NT2/D1 (cell line): Measurements from ENCODE around the gene IP6K1.
A peak's percentile ranks its signal among the peaks of the same experiment; 100 is the strongest.

ENCODE experiments used
- DNase-seq: peaks from one replicate; pipeline ENCODE4 v3.0.0-alpha.2; 2011; ENCODE audit warnings: low read depth, low spot score
- H3K27me3 ChIP-seq: 2 replicates; pipeline ENCODE4 v1.6.0; 2011; ENCODE audit warnings: mild to moderate bottlenecking; ENCODE audit not compliant: insufficient read length, insufficient read depth
- H3K36me3 ChIP-seq: 2 replicates; pipeline ENCODE4 v1.6.1; 2011; ENCODE audit warnings: mild to moderate bottlenecking, low read length, mixed read lengths; ENCODE audit not compliant: insufficient read depth, insufficient read length
- H3K4me1 ChIP-seq: 2 replicates; pipeline ENCODE4 v1.5.1; 2011; ENCODE audit not compliant: insufficient read depth, insufficient read length
- H3K4me3 ChIP-seq: 2 replicates; pipeline ENCODE4 v1.5.1; 2011; ENCODE audit warnings: low read depth; ENCODE audit not compliant: insufficient read length
- H3K9ac ChIP-seq: 2 replicates; pipeline ENCODE4 v1.6.0; 2011; ENCODE audit warnings: low read depth; ENCODE audit not compliant: insufficient read length
- H3K9me3 ChIP-seq: 2 replicates; pipeline ENCODE4 v1.5.1; 2011; ENCODE audit warnings: mild to moderate bottlenecking, low read length; ENCODE audit not compliant: insufficient read depth
- SUZ12 ChIP-seq: IDR thresholded peaks from 2 replicates; pipeline ENCODE4 v1.6.1; 2011; ENCODE audit not compliant: insufficient read length, insufficient read depth; ENCODE audit errors: extremely low read depth
- YY1 ChIP-seq: IDR thresholded peaks from 2 replicates; pipeline ENCODE4 v1.6.1; 2011; ENCODE audit not compliant: insufficient read length, insufficient read depth
- ZNF274 ChIP-seq: IDR thresholded peaks from 2 replicates; pipeline ENCODE4 v1.6.1; 2011; ENCODE audit warnings: mild to moderate bottlenecking, low read depth, low read length

IP6K1 gene

GRCh38 chr3:49801160-49801559 lies 14.8 kb upstream of the IP6K1 start:
- H3K4me3 ChIP-seq: no peak overlapping the region
- peaks cover 51% of the 10 kb centered on the region for H3K27me3 ChIP-seq
- DNase-seq: no peak
- H3K36me3 ChIP-seq: no peaks in the 10 kb centered on the region
- no peak overlapping the region for H3K9ac ChIP-seq
- H3K9me3 ChIP-seq: no peaks in the 10 kb centered on the region
- TF ChIP-seq YY1: no peak
- TF ChIP-seq ZNF274: no peak
- TF ChIP-seq SUZ12: no peak
- H3K4me1 ChIP-seq: peaks cover 12% of the 10 kb centered on the region

GRCh38 chr3:49799761-49800160 lies 13.4 kb upstream of the IP6K1 start, which contains the start of gene CDHR4:
CDHR4 (minus strand) TSS chr3:49799873; CDS start chr3:49799812, 61 bp downstream.
- TF ChIP-seq ZNF274: no peak
- TF ChIP-seq SUZ12: no peak
- no peak for TF ChIP-seq YY1
- Histone ChIP-seq H3K27me3 (peaks cover 43% of the 10 kb centered on the region), H3K4me1 (peaks cover 4% of the 10 kb centered on the region), H3K4me3 (no peak within 1 kb of the TSS), H3K36me3 (no peaks in the 10 kb centered on the region), H3K9me3 (no peaks in the 10 kb centered on the region), H3K9ac (peak within 1 kb of the TSS; percentile 21)
- DNase-seq: no peak

GRCh38 chr3:49799105-49799504 lies 12.8 kb upstream of the IP6K1 start:
- DNase-seq: no peak
- H3K4me3 ChIP-seq: no peak overlapping the region
- H3K9me3 ChIP-seq: no peaks in the 10 kb centered on the region
- peaks cover 37% of the 10 kb centered on the region for H3K27me3 ChIP-seq
- peaks cover 4% of the 10 kb centered on the region for H3K4me1 ChIP-seq
- TF ChIP-seq SUZ12 (no peak), ZNF274 (no peak), YY1 (no peak)
- H3K36me3 ChIP-seq: no peaks in the 10 kb centered on the region
- H3K9ac ChIP-seq: peak overlapping the region; percentile 21

GRCh38 chr3:49794926-49795905 lies 8.9 kb upstream of the IP6K1 start:
- H3K36me3 ChIP-seq: no peaks in the 10 kb centered on the region
- H3K4me1 ChIP-seq: peaks cover 2% of the 10 kb centered on the region
- no peak overlapping the region for H3K4me3 ChIP-seq
- no peaks in the 10 kb centered on the region for H3K9me3 ChIP-seq
- peaks cover 9% of the 10 kb centered on the region for H3K27me3 ChIP-seq
- no peak for DNase-seq
- no peak for TF ChIP-seq SUZ12
- TF ChIP-seq ZNF274: no peak
- TF ChIP-seq YY1: no peak
- no peak overlapping the region for H3K9ac ChIP-seq

GRCh38 chr3:49794431-49794830 lies 8.1 kb upstream of the IP6K1 start:
- H3K4me3 ChIP-seq: no peak overlapping the region
- H3K9ac ChIP-seq: no peak overlapping the region
- peaks cover 9% of the 10 kb centered on the region for H3K27me3 ChIP-seq
- no peaks in the 10 kb centered on the region for H3K36me3 ChIP-seq
- H3K4me1 ChIP-seq: peaks cover 2% of the 10 kb centered on the region
- no peak for TF ChIP-seq ZNF274
- no peak for TF ChIP-seq SUZ12
- TF ChIP-seq YY1: no peak
- no peak for DNase-seq
- H3K9me3 ChIP-seq: no peaks in the 10 kb centered on the region

GRCh38 chr3:49793486-49794085 lies 7.2 kb upstream of the IP6K1 start:
- no peak overlapping the region for H3K4me3 ChIP-seq
- H3K27me3 ChIP-seq: peaks cover 3% of the 10 kb centered on the region
- no peaks in the 10 kb centered on the region for H3K9me3 ChIP-seq
- H3K36me3 ChIP-seq: no peaks in the 10 kb centered on the region
- H3K4me1 ChIP-seq: peaks cover 2% of the 10 kb centered on the region
- no peak for TF ChIP-seq SUZ12
- TF ChIP-seq YY1: no peak
- TF ChIP-seq ZNF274: no peak
- H3K9ac ChIP-seq: no peak overlapping the region
- no peak for DNase-seq

GRCh38 chr3:49792371-49793150 lies 6.2 kb upstream of the IP6K1 start:
- no peaks in the 10 kb centered on the region for H3K36me3 ChIP-seq

More at GRCh38 chr3:49792371-49793150, 6.2 kb upstream of the IP6K1 start:
- peaks cover 2% of the 10 kb centered on the region for H3K4me1 ChIP-seq
- no peak overlapping the region for H3K9ac ChIP-seq
- peaks cover 3% of the 10 kb centered on the region for H3K27me3 ChIP-seq
- TF ChIP-seq SUZ12: no peak
- TF ChIP-seq ZNF274: no peak
- TF ChIP-seq YY1: no peak
- DNase-seq: no peak
- H3K4me3 ChIP-seq: no peak overlapping the region
- no peaks in the 10 kb centered on the region for H3K9me3 ChIP-seq
